Measurements from ENCODE around the gene CCL3.
"Not testable (repeated sequence)": the region's sequence is repeated elsewhere in the genome, so short reads cannot be mapped to it uniquely, and the experiment has no call there.

Gene CCL3

GRCh38 chr17:36089888-36090836, at the start of gene CCL3:
TSS of gene CCL3 (minus strand) at chr17:36090143. CDS start at chr17:36090058, 85 bp downstream.
- no peak for DNase-seq

- DNase-seq = peak; percentile 0
These were observed 46.5 kb upstream of the CCL3 start for GRCh38 chr17:36136439-36136838.

DNA sequence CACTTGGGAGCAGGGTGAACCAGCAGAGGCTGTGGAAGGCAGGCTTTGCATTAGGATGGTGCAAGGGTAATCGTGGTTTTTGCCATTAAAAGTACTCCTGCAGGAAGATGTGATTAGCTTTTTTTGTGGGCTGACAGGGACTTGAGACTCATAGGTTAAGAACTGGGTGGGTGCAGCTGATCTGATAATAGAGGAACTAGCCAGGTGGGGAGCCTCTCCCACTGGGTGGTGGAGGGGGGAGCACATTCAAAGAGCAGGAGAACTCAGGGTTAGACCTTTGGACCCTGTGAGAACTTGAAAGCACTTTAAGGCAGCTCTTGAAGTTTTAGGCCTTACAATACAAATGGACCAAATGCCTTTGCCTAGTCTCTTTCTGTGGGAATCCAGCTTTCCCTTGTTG, 46.1 kb upstream of the CCL3 start:
- no peak for DNase-seq

- no peak for DNase-seq
These were observed 45.5 kb upstream of the CCL3 start for GRCh38 chr17:36135465-36135864.

- no peak for DNase-seq
These were observed 43.8 kb upstream of the CCL3 start for GRCh38 chr17:36133602-36134236.

- DNase-seq = no peak
These were observed 42.5 kb upstream of the CCL3 start for GRCh38 chr17:36132421-36132831.

DNA sequence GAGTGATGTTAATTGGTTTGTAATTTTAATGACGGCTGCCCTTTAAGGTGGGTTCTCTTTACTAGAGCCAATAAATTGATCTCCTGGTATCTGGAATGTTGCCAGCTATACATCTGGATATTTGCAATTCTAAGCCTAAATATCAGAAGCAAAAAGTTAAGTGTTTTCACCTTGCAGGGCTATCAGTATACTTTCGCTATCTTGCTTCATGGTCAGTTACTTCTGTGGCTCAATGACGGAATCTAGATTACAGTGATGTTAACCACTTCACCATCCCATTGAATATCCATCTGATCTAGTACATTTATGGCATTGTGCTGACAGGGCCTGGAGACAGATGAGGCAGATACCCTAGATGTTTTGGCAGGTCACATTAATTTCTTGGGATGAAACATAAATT, 42.0 kb upstream of the CCL3 start:
- DNase-seq = no peak

- no peak for DNase-seq
These were observed 41.5 kb upstream of the CCL3 start for GRCh38 chr17:36131421-36131820.

DNA sequence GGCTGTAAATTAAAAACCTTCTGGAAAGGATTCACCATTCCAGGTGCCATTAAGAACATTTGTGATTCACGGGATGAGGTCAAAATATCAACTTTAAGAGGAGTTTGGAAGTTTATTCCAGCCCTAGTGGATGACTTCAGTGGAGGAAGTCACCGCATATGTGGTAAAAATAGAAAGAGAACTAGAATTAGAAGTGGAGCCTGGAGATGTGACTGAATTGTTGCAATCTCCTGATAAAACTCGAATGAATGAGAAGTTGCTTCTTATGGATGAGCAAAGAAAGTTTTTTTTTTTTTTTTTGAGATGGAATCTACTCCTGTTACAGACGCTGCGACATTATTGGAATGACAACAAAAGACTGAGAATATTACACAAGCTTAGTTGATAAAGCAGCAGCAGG, 40.4 kb upstream of the CCL3 start:
- no peak for DNase-seq

DNA sequence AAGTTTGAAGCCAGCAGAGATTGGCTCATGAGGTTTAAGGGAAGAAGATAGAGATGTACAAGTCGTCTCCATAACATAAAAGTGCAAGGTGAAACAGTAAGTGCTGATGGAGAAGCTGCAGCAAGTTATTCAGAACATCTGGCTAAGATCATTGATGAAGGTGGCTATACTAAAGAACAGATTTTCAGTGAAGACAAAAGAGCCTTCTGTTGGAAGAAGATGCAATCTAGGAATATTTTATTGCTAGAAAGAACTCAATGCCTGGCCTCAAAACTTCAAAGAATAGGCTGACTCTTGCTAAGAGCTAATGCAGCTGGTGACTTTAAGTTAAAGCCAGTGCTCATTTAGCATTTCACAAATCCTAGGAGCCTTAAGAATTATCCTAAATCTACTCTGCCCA, 39.7 kb upstream of the CCL3 start:
- DNase-seq = no peak

GRCh38 chr17:36128411-36128978, 38.6 kb upstream of the CCL3 start:
- no peak for DNase-seq

- DNase-seq = no peak
These were observed 38.0 kb upstream of the CCL3 start for GRCh38 chr17:36127911-36128310.

DNA sequence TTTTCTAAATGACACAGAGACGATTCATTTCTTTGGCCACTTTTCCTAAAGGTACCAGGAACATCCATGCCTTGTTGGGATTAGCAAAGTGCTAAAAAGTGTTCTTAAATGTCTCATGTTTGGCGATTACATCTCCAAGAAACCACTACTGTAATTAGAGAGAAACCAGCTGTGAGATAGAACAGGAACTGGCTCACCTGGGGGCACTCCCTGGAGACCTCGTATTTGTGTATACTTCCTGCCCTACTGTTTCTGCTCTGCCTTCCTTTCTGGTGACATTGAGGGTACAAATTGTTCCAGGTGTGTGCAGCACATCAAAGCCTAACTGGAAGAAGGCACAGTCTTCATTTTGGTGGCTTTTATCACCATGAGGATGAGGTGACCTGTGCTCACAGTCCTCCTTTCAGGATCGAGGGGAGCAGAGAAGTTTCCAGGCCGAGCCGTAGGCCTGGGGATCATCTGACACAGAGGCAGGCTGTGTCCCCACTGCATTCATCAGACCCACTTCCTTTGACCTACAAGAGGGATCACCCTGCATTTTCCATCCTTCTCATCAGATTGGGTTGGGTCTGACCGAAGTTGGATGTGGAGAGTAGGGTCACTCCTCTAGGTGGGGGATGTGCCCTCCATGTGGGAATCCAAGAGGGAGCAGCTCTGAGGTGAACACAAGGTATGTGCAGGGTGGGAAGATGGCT, 37.4 kb upstream of the CCL3 start:
- DNase-seq = no peak

- no peak for DNase-seq
These were observed 35.2 kb upstream of the CCL3 start for GRCh38 chr17:36124879-36125824.

GRCh38 chr17:36123431-36123830, 33.5 kb upstream of the CCL3 start:
- no peak for DNase-seq

DNA sequence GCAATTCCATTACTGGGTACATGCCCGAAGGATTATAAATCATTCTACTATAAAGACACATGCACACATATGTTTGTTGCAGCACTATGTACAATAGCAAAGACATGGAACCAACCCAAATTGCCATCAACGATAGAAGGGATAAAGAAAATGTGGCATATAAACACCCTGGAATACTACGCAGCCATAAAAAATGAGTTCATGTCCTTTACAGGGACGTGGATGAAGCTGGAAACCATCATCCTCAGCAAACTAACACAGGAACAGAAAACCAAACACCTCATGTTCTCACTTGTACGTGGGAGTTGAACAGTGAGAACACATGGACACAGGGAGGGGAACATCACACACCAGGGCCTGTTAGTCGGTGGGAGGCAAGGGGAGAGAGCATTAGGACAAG, 31.2 kb upstream of the CCL3 start:
- DNase-seq = not testable (repeated sequence)

- no peak for DNase-seq
These were observed 30.3 kb upstream of the CCL3 start for GRCh38 chr17:36120221-36120620.

- no peak for DNase-seq
These were observed 28.8 kb upstream of the CCL3 start for GRCh38 chr17:36118477-36119353.

GRCh38 chr17:36117505-36118382, 27.8 kb upstream of the CCL3 start:
- DNase-seq = no peak

GRCh38 chr17:36115649-36115977, 25.7 kb upstream of the CCL3 start:
- DNase-seq = not testable (repeated sequence)

All from NCI-H2029 treated with DMSO at 0.1 percent for 48 hours (cell line).